ENCODE results near the gene LRRC8E.
A peak's percentile ranks its signal among the peaks of the same experiment; 100 is the strongest.
"Not testable (repeated sequence)": the region's sequence is repeated elsewhere in the genome, so short reads cannot be mapped to it uniquely, and the experiment has no call there.

The LRRC8E gene

DNA sequence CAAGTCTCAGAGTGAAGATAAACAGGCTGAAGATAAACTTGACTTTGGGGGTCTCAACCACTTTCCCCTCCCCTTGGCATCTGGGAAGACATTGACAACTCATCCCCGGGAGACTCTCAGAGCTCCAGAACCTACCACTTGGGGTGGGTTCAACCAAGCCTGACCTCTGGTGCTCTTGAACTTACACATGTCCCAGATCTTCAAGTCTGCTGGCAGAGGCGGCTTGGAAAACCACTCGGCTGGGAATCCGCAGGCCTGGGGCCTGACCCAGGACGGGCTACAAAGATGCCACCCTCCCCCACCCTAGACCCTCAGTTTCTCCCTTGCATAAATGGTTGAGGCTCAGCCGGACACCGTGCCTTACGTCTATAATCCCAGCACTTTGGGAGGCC is 512 bp downstream of the LRRC8E start:
- DNase-seq: no peak

DNA sequence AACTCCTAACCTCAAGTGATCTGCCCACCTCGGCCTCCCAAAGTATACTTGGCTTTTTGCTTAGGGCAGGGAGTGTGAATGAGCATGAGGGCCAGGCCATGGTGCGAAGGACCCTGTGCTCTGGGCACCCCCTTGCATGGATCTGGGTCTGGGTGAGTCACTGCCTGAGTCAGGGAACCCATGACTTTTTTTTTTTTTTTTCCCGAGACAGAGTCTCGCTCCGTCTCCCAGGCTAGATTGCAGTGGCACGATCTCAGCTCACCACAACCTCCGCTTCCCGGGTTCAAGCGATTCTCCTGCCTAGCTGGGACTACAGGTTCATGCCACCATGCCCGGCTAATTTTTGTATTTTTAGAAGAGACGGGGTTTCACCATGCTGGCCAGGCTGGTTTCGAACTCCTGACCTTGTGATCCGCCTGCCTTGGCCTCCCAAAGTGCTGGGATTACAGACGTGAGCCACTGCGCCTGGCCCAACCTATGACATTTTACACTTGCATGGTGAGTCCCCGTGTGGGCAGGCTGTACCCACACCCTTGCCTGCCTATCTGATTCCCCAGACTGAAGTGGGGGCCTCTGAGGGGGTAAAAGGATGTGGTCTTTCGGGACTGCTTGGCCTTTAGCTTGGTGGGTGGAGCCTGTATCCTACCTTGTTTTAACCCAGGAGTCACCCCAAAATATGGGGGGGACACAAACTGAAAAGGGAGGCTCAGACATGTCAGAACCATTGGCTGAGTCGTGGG is 5.2 kb downstream of the LRRC8E start:
- DNase-seq: not testable (repeated sequence)

DNA sequence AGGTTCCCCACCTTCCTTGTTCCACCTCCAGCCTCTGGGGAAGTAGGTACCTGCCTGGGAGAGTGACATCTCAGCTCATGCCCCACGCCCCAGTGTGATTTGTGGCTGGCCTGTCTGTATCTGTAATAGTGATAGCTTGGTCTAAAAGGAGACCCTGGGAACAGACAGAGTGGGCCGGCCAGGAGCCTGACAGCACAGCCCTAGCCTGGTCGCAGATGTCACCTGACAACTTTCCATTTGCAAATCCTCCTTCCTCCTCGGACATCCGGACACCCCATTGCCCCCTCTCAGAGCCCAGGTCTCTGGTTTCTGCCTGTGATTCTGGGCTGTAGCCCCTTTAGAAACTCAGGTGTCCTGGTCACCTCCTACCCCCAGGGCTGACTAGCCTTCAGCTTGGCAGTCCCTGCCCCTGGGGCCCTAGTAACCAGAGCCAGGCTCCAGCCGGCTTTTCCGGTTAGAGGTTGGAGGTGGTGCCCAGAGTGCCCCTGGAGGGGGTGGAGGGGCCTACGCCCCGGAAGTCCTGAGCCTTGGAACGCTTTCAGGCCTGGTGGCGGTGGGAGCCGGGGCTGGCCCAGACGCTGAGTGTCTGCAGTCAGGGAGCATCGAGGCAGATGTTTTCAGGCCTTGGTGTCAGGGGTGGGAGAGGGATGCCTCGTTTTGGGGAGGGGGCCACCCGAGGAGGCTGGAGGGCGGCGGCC is 6.5 kb downstream of the LRRC8E start:
- DNase-seq: no peak

DNA sequence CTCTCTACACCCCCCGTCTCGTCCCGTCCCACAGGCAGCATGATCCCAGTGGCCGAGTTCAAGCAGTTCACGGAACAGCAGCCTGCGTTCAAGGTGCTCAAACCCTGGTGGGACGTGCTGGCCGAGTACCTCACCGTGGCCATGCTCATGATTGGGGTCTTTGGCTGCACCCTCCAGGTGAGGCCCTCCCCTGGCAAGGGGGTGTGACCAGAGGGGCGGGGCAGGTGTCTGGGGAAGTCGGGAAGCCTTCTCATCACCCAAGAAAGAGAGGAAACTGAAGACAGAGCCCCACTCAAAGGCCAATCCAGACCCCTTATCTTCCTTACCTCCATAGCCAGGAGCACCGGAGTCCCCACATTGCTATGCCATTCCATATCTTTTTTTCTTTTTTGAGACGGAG is 7.3 kb downstream of the LRRC8E start:
- no peak for DNase-seq

DNA sequence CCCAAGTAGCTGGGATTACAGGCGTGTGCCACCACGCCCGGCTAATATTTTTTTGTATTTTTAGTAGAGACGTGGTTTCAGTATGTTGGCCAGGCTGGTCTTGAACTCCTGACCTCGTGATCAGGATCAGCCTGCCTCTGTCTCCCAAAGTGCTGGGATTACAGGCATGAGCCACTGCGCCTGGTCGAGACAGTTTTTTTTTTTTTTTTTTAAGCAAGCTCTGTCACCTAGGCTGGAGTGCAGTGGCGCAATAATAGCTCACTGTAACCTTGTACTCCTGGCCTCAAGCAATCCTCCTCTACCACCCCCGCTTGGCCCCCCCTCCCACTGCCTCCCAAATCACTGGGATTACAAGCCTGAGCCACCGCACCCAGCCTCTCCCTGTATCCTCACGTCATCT is 9.0 kb downstream of the LRRC8E start:
- no peak for DNase-seq

DNA sequence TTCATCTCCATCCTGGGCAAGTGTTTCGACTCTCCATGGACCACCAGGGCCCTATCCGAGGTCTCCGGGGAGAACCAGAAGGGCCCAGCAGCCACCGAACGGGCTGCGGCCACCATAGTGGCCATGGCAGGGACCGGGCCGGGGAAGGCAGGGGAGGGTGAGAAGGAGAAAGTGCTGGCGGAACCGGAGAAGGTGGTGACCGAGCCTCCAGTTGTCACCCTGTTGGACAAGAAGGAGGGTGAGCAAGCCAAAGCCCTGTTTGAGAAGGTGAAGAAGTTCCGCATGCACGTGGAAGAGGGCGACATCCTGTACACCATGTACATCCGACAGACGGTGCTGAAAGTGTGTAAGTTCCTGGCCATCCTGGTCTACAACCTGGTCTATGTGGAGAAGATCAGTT is 10.7 kb downstream of the LRRC8E start:
- no peak for DNase-seq

DNA sequence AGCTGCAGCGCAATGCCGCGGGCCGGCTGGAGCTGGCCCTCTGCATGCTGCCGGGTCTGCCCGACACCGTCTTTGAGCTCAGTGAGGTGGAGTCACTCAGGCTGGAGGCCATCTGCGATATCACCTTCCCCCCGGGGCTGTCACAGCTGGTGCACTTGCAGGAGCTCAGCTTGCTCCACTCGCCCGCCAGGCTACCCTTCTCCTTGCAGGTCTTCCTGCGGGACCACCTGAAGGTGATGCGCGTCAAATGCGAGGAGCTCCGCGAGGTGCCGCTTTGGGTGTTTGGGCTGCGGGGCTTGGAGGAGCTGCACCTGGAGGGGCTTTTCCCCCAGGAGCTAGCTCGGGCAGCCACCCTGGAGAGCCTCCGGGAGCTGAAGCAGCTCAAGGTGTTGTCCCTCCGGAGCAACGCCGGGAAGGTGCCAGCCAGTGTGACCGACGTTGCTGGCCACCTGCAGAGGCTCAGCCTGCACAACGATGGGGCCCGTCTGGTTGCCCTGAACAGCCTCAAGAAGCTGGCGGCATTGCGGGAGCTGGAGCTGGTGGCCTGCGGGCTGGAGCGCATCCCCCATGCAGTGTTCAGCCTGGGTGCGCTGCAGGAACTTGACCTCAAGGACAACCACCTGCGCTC is 11.6 kb downstream of the LRRC8E start:
- DNase-seq: no peak

DNA sequence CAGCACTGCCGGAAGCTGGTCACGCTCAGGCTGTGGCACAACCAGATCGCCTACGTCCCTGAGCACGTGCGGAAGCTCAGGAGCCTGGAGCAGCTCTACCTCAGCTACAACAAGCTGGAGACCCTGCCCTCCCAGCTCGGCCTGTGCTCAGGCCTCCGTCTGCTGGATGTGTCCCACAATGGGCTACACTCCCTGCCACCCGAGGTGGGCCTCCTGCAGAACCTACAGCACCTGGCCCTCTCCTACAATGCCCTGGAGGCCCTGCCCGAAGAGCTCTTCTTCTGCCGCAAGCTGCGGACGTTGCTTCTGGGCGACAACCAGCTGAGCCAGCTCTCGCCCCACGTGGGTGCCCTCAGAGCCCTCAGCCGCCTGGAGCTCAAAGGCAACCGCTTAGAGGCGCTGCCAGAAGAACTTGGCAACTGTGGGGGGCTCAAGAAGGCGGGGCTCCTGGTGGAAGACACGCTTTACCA is 12.1 kb downstream of the LRRC8E start:
- no peak for DNase-seq

DNA sequence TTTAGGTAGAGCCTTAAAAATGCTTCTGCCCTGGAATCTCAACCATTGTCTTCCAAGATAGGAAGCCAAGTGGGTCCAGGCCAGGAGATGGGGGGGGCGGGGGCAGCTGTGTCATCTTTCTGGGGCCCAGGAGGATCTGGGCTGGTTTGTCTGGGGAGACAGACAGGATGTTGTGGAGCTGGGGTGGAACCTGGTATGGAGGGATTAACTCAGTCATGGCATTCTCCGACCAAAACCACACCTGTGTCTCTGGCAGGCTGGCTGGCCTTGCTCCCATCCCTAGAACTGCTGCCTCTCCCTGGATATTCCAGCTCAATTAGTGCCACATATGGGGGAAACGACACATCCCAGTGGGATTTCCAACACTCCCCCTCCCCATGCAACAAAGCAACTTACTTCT is 12.6 kb downstream of the LRRC8E start:
- DNase-seq: no peak

DNA sequence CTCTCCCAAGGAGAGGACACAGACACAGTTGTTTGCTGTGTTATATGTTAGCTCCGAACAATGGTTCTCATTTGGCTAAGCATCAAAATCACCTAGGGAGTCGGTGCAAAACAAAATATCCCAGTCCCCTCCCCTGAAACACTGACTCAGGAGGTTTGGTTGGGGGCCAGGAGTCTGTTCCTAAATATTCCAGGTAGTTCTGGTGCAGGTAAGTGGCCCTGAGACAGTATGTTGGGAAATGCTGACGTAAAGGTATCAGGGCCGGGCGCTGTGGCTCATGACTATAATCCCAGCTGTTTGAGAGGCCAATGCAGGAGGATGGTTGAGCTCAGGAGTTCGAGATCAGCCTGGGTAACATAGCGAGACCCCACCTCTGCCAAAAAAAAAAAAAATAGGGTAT is 13.0 kb downstream of the LRRC8E start:
- no peak for DNase-seq

DNA sequence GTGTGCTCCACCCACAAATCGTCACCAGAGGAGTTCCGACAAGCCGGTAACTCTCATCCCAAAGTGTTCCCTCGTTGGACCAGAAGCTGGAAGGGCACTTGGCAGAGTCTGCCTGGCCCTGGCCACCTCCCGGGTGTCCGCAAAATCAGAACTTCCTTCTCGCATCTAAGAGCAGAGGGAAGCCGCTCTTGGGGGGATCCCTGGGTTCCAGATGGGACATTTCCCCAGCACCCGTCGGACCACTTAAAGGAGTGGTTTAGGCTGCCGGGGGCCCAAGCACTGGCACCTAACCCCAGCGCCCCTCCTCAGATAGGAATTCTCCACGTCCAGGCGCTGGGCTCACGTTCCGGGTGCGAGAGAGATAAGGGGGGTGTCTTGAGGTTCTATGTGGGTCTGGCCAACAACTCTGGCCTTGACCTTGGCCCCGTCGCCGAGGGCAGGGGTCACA is 14.5 kb downstream of the LRRC8E start:
- DNase-seq: no peak

DNA sequence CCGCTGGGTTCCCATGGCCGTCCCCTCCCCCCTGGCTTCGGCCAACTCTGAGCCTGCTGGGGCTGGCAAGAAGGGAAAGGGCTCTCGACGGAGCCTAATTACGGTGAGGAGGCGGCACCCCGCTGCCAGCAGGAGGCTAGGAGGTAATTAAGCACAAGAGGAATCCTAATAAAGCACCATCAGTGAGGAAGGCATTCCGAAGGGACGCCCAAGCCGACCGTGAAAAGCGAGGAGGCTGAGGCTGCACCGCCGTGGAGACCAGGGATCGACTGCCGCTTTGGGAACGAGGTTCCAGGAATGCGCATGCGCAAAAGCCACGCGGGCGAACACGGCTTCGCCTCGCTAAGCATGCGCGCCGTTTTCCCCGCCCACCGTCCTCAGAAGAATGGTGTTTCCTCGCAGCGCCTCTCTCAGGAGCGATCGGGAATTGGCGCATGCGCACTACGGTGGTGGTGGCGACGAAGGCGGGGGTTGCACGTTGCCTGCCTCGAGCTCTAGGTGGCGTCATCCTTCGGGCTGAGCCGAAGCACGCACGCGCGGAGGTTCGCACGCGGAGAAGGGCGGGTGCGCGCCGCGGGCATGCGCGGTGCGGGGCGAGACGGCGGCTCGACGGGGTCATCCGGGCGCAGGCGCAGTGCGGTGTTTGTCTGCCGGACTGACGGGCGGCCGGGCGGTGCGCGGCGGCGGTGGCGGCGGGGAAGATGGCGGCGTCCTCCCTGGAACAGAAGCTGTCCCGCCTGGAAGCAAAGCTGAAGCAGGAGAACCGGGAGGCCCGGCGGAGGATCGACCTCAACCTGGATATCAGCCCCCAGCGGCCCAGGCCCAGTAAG is 15.1 kb downstream of the LRRC8E start, which contains the start of gene MAP2K7:
Gene MAP2K7 (plus strand): TSS at position 634 of the 830 bp plus-strand sequence. CDS start 68 bp downstream, at position 702.
- DNase-seq: peak; percentile 99

DNA sequence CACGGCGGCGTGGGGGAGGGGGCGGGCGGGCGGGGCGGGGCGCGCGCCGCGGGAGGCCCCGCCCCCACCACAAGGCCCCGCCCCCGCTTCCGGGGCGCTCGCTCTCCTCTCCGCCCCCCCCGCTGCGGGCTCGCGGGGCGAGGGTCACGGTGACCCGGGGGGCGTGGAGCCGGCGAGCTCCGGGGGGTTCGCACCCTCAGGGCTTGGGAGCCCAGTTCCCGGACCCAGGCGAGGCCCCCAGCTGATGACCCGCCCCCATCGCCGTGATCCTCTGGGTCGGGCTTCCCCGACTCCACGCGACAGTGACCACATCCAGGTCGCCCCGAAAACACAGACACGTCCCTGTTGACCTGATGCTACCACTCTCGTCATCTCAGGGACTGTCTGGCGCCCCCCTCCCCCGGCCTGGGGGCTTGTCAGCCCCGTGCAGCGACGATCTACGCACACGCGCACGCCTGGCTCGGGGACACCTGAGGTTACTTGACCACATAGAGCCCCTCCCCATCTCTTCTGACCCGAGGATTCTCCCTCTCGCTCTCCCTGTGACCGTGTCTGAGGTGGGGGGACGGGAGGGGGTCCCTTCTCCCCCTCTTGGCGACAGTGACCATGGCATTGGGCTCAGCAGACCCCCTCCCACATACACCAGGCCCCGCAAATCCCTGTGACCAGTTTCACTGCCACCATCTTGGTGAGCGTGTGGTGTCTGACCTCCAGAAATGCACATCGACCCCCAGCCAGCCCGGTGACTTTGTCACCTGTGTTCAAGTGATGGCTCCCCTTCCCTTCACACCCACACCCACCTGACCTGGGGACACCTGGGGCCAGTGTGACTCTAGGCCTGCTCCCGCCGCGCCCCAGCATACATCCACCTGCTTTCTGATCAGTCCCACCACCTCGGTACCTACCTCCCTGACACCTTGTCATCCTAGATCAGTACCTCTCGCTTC is 16.0 kb downstream of the LRRC8E start:
- DNase-seq: no peak

DNA sequence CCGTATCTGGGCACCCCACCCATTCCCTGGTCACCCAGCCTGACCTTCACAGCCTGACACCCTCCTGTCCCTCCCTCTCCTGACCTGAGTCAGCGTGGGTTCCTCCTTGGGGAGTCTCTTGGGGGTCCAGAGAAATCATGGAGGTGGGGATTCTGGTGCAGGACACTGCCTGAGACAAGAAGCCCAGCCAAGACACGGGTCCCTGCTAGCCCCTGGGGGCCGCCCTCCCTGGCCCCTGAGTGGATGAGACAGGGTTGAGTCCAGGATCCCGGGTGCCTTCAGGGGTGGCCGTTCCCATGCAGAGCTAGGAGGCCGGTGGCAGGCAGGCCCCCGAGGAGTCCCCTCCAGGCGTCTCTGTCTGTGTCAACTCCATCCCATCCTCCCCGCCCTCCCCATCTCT is 17.0 kb downstream of the LRRC8E start:
- DNase-seq: no peak

DNA sequence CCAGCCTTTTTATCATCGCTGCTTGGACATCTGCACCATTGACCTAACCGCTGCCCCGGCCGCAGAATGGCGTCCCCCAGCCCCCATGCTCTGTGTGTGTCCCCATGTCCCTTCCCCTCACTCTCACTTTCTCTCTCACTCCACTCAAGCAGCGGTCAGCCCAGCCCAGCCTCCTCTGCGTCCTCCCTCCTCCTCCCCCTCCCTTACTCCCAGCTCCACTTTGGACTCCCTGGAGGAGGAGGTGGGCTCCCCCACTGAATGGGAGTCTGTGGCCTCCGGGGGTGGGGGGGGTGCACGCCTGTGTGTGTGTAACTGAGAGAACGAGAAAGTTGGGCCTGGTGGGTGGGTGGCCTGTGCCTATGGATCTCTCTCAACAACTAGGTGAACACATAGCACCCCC is 17.5 kb downstream of the LRRC8E start:
- no peak for DNase-seq

DNA sequence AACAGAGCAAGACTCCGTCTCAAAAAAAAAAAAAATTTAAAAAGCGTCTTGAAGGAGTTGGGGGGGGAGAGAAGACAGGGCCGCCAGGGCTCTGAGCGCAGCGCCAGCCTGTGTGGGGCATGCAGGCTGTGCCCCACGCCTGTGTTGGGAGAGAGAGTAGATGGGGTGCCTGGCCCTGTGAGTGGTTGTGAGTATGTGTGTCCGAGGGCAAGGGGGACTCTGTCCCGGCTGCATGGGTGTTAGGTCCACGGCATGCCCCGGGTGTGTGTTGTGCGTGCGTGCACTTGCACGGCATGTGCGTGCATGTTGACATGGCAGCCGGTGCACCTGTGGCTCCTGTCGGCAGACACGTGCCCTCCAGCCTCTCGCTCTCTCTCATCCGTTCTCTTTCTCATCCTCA is 18.8 kb downstream of the LRRC8E start:
- no peak for DNase-seq

DNA sequence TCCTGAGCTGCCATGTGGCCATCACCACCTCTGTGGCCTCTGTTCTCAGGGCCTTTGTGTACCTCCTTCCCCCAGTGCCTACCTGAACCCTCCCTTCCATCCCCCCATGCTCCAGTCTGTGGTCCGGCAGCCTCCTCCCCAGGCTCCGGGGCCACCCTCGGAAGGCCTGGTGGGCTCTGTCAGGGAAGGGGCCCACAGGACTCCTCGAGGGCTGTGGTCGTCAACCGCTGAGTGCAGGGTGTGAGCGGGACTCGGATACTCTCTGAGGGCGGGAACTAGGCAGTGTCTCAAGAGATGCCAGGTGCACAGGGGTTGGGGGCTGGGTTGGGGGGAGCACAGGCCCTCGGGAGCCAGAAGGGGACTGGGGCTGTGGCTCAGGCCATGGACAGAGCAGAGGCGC is 19.2 kb downstream of the LRRC8E start:
- no peak for DNase-seq

DNA sequence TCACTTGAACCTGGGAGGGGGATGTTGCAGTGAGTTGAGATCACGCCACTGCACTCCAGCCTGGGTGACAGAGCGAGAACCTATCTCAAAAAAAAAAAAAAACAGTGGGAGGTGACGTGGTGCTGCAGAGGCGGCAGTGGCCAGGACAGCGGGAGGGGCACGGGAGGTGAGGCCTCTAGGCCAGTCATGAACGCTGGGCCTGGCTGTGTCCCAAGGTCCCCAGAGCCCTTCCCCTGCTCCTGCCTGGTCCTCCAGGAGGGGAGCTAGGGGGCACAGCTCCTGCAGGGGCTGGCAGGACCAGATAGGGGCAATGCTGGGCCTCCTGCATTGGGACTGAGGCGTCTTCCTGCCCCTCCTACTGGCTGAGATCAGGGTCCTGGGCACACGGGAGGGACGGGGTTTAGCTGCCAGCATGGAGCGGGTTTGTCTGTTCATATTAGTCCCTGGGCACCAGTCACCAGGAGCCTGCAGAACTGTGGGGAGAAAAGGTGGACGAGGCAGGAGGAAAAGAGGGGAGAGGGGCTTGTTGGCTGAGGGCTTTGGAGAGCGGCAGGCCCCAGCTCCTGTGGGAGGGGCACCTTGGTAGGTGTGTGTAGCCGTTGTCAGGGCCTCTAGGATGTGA is 19.9 kb downstream of the LRRC8E start:
- DNase-seq: no peak

DNA sequence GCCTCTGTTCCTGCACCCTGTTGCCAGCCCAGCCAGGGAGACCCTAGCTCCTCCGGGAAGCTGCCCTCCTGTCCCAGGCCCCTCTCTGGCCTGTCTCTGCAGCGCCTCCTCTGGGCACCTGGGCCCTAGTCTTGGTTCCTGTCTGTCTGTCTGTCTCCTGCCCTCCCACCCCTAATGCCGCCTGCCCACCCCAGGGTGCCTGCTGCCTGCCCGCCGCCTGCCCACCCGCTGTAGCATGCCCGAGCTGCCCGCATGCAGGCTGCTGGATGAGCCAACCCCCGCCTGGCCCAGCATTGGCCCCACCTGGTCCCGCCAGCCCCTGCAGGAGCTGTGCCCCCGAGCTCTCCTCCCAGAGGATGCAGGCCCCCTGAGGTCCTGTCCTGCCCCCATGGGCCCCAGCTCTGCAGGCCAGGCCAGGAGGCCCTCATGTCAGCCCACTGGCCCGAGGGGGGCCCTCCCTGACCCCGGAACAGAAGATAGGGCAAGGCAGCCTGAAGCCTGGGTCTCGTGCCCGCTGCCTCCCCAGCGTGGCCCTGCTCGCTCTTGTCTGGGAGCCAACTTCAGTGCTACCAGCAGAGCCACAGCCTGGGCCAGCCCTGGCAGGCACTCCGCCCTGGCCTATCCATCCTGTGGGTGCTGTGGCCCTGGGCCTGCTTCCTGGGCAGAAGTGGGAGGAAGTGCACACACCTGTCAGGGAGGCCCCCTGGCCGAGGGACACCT is 20.6 kb downstream of the LRRC8E start:
- DNase-seq: no peak

DNA sequence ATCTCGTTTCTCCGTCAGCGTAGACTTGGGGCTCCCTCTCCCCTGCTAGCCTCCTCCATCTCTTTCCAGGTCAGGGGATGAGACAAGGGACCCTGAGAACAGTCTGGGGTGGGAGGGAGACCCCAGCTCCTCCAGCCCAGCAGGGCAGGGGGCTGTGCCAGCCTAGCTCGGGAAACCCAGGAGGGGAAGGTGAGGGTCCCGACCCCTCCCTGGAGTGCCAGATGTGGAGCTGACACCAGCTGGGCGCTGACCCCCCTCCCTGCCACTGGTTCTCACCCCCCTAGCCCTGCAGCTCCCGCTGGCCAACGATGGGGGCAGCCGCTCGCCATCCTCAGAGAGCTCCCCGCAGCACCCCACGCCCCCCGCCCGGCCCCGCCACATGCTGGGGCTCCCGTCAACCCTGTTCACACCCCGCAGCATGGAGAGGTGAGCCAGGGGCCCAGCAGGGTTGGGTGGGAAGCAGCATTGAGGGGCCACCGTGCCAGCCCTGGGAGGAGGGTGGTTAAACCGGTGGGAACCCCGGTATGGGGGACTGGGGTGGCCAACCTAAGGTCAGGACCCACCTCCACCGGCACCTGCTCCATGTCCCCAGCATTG is 21.3 kb downstream of the LRRC8E start:
- no peak for DNase-seq

Data from NCI-H1092 (cell line).